ENCODE results near the gene DNAJC17. TPM values are rescaled to one million over a fixed set of nuclear protein-coding genes. Genes with fewer than 3 reads are reported as not detected.

DNAJC17 gene
- polyA plus RNA-seq, 1 donor: 41.1 TPM

DNA sequence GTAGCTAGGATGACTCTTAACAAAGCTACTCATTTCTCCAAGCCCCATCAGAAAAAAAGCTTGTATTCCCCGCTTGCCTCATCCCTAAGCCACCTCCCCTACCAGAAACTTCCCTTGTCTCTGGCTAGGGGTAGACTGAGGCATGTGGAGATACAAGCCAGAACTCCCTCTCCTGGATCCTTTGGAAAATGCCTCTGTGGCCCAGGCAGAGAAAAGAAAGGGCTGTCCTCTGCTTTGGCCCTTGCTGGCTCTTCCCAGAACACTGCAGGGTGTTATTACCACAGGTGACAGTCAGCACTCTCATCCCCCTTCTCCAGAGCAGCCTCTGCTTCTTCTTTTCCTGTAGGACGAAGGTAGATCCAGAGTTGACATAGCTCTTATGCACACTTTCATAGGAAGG is 67.4 kb downstream of the DNAJC17 start:
- DNase-seq: no peak

DNA sequence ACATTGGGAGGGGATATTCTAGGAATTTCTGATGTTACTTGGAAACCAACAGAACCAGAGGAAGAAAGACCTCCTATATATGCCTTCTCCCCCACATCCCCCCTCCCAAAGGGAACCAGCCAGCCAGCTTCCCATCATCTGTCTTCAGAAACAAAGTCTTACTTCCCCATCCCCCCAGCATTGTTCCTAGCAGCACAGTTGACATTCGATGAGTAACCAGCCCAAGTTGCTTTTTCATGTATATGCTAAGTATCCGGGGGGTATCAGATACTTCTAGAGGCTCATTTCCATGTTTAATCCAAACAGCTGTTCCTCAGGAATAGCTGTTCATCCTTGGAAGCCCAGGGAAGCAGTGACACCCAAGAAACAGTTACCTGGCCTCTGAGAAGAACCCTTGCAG is 68.2 kb downstream of the DNAJC17 start:
- DNase-seq: no peak

DNA sequence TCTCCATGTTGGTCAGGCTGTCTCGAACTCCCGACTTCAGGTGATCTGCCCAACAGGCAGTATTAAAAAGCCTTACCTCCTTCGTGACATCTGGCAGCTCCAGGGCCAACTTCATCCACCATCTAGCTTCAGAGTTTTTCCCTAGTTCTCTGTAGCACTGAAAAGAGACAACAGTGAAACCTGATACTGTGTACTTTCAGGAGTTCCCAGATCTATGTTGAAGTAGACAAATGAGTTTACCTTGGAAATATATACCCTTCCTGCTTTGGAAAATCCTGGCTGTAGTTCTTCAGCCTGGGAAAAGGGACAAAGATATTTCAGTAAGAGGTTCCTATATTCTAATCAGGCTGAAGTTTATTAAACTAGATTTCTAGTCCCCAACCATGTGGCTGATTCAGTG is 70.2 kb downstream of the DNAJC17 start:
- DNase-seq: peak; percentile 26

- DNase-seq: no peak
Measured at GRCh38 chr15:40736575-40736974, 70.7 kb downstream of the DNAJC17 start.

GRCh38 chr15:40731034-40731433 is 76.2 kb downstream of the DNAJC17 start:
- no peak for DNase-seq

- DNase-seq: no peak
Measured at GRCh38 chr15:40723919-40724318, 83.4 kb downstream of the DNAJC17 start.

DNA sequence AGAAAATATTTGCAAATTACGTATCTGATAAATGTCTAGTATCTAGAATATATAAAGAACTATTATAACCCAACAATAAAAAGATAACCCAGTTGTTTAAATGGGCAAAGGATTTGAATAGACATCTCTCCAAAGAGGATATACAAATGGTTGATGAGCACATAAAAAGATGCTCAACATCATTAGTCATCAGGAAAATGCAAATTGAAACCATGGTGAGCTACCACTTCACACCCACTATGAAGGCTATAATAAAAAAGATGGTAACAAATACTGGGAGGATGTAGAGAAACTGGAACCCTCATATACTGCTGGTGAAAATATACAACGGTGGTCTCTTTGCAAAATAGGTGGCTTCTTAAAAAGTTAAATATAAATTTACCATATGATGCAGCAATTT is 84.3 kb downstream of the DNAJC17 start:
- no peak for DNase-seq

DNA sequence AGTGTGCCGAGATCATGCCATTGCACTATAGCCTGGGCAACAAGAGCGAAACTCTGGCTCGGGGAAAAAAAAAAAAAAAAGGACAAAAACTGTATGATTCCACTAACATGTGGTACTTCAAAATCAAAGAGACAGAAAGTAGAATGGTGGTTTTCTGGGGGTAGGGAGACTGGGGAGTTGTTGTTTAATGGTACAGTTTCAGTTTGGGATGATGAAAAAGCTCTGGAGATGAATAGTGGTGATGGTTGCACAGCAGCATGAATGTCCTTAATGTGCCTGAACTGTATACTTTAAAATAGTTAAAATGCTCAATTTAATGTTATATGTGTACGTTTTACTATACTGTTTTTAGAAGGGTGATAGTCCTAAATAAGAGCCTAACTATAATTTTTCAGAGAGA is 84.9 kb downstream of the DNAJC17 start:
- no peak for DNase-seq

GRCh38 chr15:40721701-40722100 is 85.6 kb downstream of the DNAJC17 start:
- DNase-seq: no peak

DNA sequence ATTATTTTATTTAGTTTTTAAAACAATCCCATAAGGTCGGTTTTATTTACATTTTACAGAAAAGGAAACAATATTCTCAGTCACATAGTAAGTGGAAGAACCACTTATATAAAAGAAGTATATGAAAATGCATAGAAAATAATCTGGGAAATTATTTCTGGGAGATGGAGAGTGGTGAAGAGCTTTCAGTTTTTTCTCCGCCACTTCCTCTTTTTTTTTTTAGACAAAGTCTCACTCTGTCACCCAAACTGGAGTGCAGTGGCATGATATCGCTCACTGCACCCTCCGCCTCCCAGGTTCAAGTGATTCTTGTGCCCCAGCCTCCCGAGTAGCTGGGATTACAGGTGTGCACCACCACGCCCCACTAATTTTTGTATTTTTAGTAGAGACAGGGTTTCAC is 91.1 kb downstream of the DNAJC17 start:
- DNase-seq: no peak

Other genes with a start within 250 kb of the DNAJC17 start
- gene CCDC32, start 242.4 kb downstream of the DNAJC17 start, polyA plus RNA-seq (ENCODE audit: insufficient read length): 31.8 TPM
- gene RPUSD2, start 238.2 kb downstream of the DNAJC17 start, polyA plus RNA-seq (ENCODE audit: insufficient read length): 9.2 TPM
- 32.4 TPM for gene KNL1, start 213.2 kb downstream of the DNAJC17 start, polyA plus RNA-seq (ENCODE audit: insufficient read length)
- 16.9 TPM for gene RAD51, start 112.3 kb downstream of the DNAJC17 start, polyA plus RNA-seq (ENCODE audit: insufficient read length)
- gene RMDN3, start 52.2 kb downstream of the DNAJC17 start, polyA plus RNA-seq (ENCODE audit: insufficient read length): 43.1 TPM
- 33.2 TPM for gene GCHFR, start 43.4 kb downstream of the DNAJC17 start, polyA plus RNA-seq (ENCODE audit: insufficient read length)
- gene C15orf62, start 37.5 kb downstream of the DNAJC17 start, polyA plus RNA-seq (ENCODE audit: insufficient read length): 3.3 TPM
- 25.5 TPM for gene ZFYVE19, start 384 bp downstream of the DNAJC17 start, polyA plus RNA-seq (ENCODE audit: insufficient read length)
- gene PPP1R14D, start 21.2 kb upstream of the DNAJC17 start, polyA plus RNA-seq (ENCODE audit: insufficient read length): 0.62 TPM
- 66.7 TPM for gene SPINT1, start 36.6 kb upstream of the DNAJC17 start, polyA plus RNA-seq (ENCODE audit: insufficient read length)
- 1.7 TPM for gene RHOV, start 66.8 kb upstream of the DNAJC17 start, polyA plus RNA-seq (ENCODE audit: insufficient read length)
- 16.5 TPM for gene VPS18, start 87.0 kb upstream of the DNAJC17 start, polyA plus RNA-seq (ENCODE audit: insufficient read length)
- gene DLL4, start 121.9 kb upstream of the DNAJC17 start, polyA plus RNA-seq (ENCODE audit: insufficient read length): 5.1 TPM
- 2.4 TPM for gene CHAC1, start 146.0 kb upstream of the DNAJC17 start, polyA plus RNA-seq (ENCODE audit: insufficient read length)

Data from left kidney (tissue), 2 donors.